ENCODE measurements around the gene AFF4. TPM values are rescaled to one million over a fixed set of nuclear protein-coding genes. Genes with fewer than 3 reads are reported as not detected.

AFF4 gene
- polyA plus RNA-seq, 1 of the 3 experiments (the other 2 are of a cell fraction), result 8.1 TPM

- Histone ChIP-seq H3K4me2 (no peak overlapping the region), H4K20me1 (ENCODE audit: insufficient read depth) (no peaks in the 10 kb centered on the region), H3F3A (replicated peaks; ENCODE audit: insufficient read depth) (no peaks in the 10 kb centered on the region), H3K27me3 (ENCODE audit: insufficient read depth) (no peaks in the 10 kb centered on the region), H3K79me2 (ENCODE audit: insufficient read depth) (no peaks in the 10 kb centered on the region), H3K4me1 (ENCODE audit: control insufficient read depth in 1 of 2, insufficient read depth in 2 of 2, low read depth in 1 of 2, low read length in 1 of 2) (peaks cover 0 to 5% of the 10 kb centered on the region in 2 experiments; a peak in 2 of 4 replicates), H3K4me3 (ENCODE audit: low read depth in 2 of 2, low read length in 1 of 2) (no peak overlapping the region), H3K27ac (ENCODE audit: low read depth in 2 of 2, low read length in 1 of 2) (no peak overlapping the region), H2AFZ (ENCODE audit: low read depth) (no peak overlapping the region), H3K9me3 (no peaks in the 10 kb centered on the region), H3K9me2 (no peaks in the 10 kb centered on the region), H3K9ac (no peak overlapping the region), H3K36me3 (replicated peaks in 1 of 2; ENCODE audit: control insufficient read depth in 1 of 2, insufficient read depth in 2 of 2, low read length in 1 of 2) (no peaks in the 10 kb centered on the region)
- POLR2A ChIA-PET, result no interaction called here
- CTCF ChIA-PET, result interaction anchor here (0.9 to 2.6 kb wide), 9 partner anchors 11 to 475 kb away, joined by 3 to 15 read pairs (median 4); partner anchors contain the start of genes CCNI2, LEAP2 and SHROOM1
- WGBS (ENCODE audit: low lambda C conversion rate), result 44% methylated on average over 5 of the region's 5 CpGs
- no peak for DNase-seq
- no peak for TF ChIP-seq USF2 (IDR thresholded peaks at IDR 0.05; ENCODE audit: borderline replicate concordance, low read depth, low read length)
- no peak for TF ChIP-seq GABPA (IDR thresholded peaks at IDR 0.05; ENCODE audit: low read depth)
- TF ChIP-seq ELF1 (IDR thresholded peaks at IDR 0.05), result no peak
- TF ChIP-seq JUND (IDR thresholded peaks at IDR 0.05), result no peak
- no peak for TF ChIP-seq EP300 (IDR thresholded peaks at IDR 0.05; ENCODE audit: borderline replicate concordance in 1 of 2, low read depth in 1 of 2, low read length in 1 of 2)
- no peak for TF ChIP-seq CHD2 (IDR thresholded peaks at IDR 0.05; ENCODE audit: low read length, partially characterized antibody)
- no peak for TF ChIP-seq POLR2AphosphoS5 (IDR thresholded peaks at IDR 0.05; ENCODE audit: low read depth, low read length)
- TF ChIP-seq FOSL2 (IDR thresholded peaks at IDR 0.05; ENCODE audit: borderline replicate concordance, low read depth), result no peak
- no peak for TF ChIP-seq MEF2A (IDR thresholded peaks at IDR 0.05; ENCODE audit: borderline replicate concordance, low read depth)
- no peak for TF ChIP-seq REST (IDR thresholded peaks at IDR 0.05; ENCODE audit: low read depth, low read length)
- TF ChIP-seq RFX5 (IDR thresholded peaks at IDR 0.05; ENCODE audit: low read length), result no peak
- TF ChIP-seq TEAD4 (IDR thresholded peaks at IDR 0.05; ENCODE audit: borderline replicate concordance, insufficient read depth), result no peak
- no peak for TF ChIP-seq MXI1 (IDR thresholded peaks at IDR 0.05; ENCODE audit: low read depth, low read length)
- TF ChIP-seq EZH2phosphoT487 (IDR thresholded peaks at IDR 0.05; ENCODE audit: borderline replicate concordance, low read depth), result no peak
- no peak for TF ChIP-seq YY1 (IDR thresholded peaks at IDR 0.05; ENCODE audit: low read depth)
- TF ChIP-seq RXRA (IDR thresholded peaks at IDR 0.05; ENCODE audit: borderline replicate concordance, low read depth), result no peak
- no peak for TF ChIP-seq GATA2 (CRISPR knock-in tag; IDR thresholded peaks at IDR 0.05)
- TF ChIP-seq CTCF (IDR thresholded peaks at IDR 0.05), result no peak
Measured at GRCh38 chr5:132860742-132861141, 102.7 kb downstream of the AFF4 start.
